Activated naive CD4-positive, alpha-beta T cell treated with anti-CD3 and anti-CD28 coated beads for 36 hours (primary cell): ENCODE data around the gene GJB1. TPM values are rescaled to one million over a fixed set of nuclear protein-coding genes. Genes with fewer than 3 reads are reported as not detected.

ENCODE experiments used
- CTCF ChIA-PET: fragments of 350-600 bp; sonication (Branson Sonifier 250); formaldehyde crosslinking; loops from one replicate; lab custom pipeline; 2021; ENCODE audit warnings: antibody characterized with exemption; lab: Charles Lee
- DNase-seq: peaks from one replicate; pipeline ENCODE4 v3.0.0-alpha.2; 2020
- H3K27ac Mint-ChIP-seq: one replicate; pipeline ENCODE4 v1.8.0; 2021; ENCODE audit warnings: mild to moderate bottlenecking, mixed read lengths
- H3K27me3 Mint-ChIP-seq: one replicate; pipeline ENCODE4 v1.8.0; 2021; ENCODE audit warnings: low read depth, mixed read lengths
- H3K36me3 Mint-ChIP-seq: one replicate; pipeline ENCODE4 v1.8.0; 2021; ENCODE audit warnings: low read depth, mixed read lengths
- H3K4me1 Mint-ChIP-seq: one replicate; pipeline ENCODE4 v1.8.0; 2021; ENCODE audit warnings: low read depth, mixed read lengths
- H3K4me3 Mint-ChIP-seq: one replicate; pipeline ENCODE4 v1.8.0; 2021; ENCODE audit warnings: mild to moderate bottlenecking, moderate library complexity, mixed read lengths
- H3K9me3 Mint-ChIP-seq: one replicate; pipeline ENCODE4 v1.8.0; 2021; ENCODE audit warnings: mixed read lengths
- intact Hi-C: fragments of 100-400 bp; cut with micrococcal nuclease; formaldehyde crosslinking; loops from one replicate; pipeline ENCODE4 v1.15.1; 2023
- total RNA-seq, 2 experiments: library from RNA; stranded (reverse); gene quantifications; one replicate each; pipeline ENCODE4 v1.2.3, GENCODE V29; 2021

Gene GJB1
- total RNA-seq, 2 experiments from 2014 or later, result not detected

DNA sequence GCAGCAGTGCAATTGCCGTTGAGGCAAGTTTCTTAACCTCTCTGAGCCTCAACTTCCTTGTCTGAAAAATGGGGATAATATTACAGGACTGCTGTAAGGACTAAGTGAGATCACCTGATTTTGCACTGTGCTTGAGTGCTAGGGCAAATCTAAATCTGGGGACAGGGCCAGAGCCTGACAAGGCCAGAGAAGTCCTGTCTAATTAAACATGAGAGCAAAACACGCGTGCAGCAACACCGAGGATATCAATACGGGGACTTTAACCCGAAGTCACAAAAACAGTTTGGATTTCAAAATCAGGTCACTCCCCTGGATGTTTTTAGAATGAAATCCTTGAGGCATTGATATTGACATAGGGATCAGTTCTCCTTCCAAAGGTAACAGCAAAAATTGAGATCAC is 5.7 kb upstream of the GJB1 start:
- Mint-ChIP-seq H3K27ac (no peak overlapping the region), H3K27me3 (peaks cover 3% of the 10 kb centered on the region), H3K4me3 (no peak overlapping the region), H3K36me3 (no peaks in the 10 kb centered on the region), H3K4me1 (peaks cover 4% of the 10 kb centered on the region), H3K9me3 (no peaks in the 10 kb centered on the region)
- CTCF ChIA-PET, result no interaction called here
- intact Hi-C loops, result no loop called here
- DNase-seq, result no peak

GRCh38 chrX:71221145-71221544 is 1.9 kb upstream of the GJB1 start:
- CTCF ChIA-PET, result no interaction called here
- Mint-ChIP-seq H3K36me3 (no peaks in the 10 kb centered on the region), H3K9me3 (no peaks in the 10 kb centered on the region), H3K27ac (no peak overlapping the region), H3K27me3 (no peaks in the 10 kb centered on the region), H3K4me3 (no peak overlapping the region), H3K4me1 (peaks cover 4% of the 10 kb centered on the region)
- DNase-seq, result no peak
- intact Hi-C loops, result no loop called here

DNA sequence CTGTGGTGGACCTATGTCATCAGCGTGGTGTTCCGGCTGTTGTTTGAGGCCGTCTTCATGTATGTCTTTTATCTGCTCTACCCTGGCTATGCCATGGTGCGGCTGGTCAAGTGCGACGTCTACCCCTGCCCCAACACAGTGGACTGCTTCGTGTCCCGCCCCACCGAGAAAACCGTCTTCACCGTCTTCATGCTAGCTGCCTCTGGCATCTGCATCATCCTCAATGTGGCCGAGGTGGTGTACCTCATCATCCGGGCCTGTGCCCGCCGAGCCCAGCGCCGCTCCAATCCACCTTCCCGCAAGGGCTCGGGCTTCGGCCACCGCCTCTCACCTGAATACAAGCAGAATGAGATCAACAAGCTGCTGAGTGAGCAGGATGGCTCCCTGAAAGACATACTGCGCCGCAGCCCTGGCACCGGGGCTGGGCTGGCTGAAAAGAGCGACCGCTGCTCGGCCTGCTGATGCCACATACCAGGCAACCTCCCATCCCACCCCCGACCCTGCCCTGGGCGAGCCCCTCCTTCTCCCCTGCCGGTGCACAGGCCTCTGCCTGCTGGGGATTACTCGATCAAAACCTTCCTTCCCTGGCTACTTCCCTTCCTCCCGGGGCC is 1.2 kb downstream of the GJB1 start:
- intact Hi-C loops, result no loop called here
- Mint-ChIP-seq H3K27ac (no peak overlapping the region), H3K9me3 (no peaks in the 10 kb centered on the region), H3K36me3 (no peaks in the 10 kb centered on the region), H3K4me3 (no peak overlapping the region), H3K27me3 (no peaks in the 10 kb centered on the region), H3K4me1 (no peaks in the 10 kb centered on the region)
- CTCF ChIA-PET, result no interaction called here
- DNase-seq, result no peak

DNA sequence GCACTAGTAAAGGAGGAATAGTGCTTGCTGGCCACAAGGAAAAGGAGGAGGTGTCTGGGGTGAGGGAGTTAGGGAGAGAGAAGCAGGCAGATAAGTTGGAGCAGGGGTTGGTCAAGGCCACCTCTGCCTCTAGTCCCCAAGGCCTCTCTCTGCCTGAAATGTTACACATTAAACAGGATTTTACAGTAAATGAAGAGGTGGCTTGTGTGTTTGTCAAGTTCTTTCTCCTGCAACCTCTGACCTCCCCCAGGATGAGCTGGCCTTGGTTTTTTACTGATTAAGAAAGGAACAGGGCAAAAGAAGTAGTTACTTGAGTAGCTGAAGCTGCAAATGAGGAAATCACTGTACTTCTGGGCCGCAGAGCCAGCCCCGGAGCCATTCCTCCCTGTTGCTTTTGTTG is 2.0 kb downstream of the GJB1 start:
- no peaks in the 10 kb centered on the region for H3K27me3 Mint-ChIP-seq
- no peaks in the 10 kb centered on the region for H3K9me3 Mint-ChIP-seq
- no peak overlapping the region for H3K27ac Mint-ChIP-seq
- no peak overlapping the region for H3K4me3 Mint-ChIP-seq
- H3K36me3 Mint-ChIP-seq, result no peaks in the 10 kb centered on the region
- H3K4me1 Mint-ChIP-seq, result no peaks in the 10 kb centered on the region
- CTCF ChIA-PET, result no interaction called here
- intact Hi-C loops, result no loop called here
- DNase-seq, result no peak

DNA sequence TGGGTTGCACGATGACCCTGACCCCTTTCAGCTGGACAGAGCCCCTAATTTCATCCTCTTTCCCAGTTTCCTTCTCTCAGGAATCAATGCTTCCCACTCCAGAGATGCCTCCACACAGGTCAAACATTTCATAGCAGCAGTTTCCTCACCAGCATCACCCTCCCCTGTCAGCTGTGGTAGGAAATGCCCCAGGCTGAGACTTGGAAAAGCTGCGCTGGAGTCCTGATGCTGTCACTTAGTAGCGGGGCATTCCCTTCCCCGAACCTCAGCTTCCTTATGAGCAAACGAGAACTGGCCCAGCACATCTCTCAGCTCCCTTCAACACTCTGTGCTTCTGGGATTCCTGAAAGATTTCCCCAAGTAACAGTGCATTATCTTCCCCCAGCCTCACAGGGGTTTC is 2.7 kb downstream of the GJB1 start:
- H3K4me1 Mint-ChIP-seq, result no peaks in the 10 kb centered on the region
- H3K9me3 Mint-ChIP-seq, result no peaks in the 10 kb centered on the region
- intact Hi-C loops, result no loop called here
- no peaks in the 10 kb centered on the region for H3K27me3 Mint-ChIP-seq
- no peaks in the 10 kb centered on the region for H3K36me3 Mint-ChIP-seq
- no peak for DNase-seq
- no peak overlapping the region for H3K4me3 Mint-ChIP-seq
- no peak overlapping the region for H3K27ac Mint-ChIP-seq
- CTCF ChIA-PET, result no interaction called here

- CTCF ChIA-PET, result no interaction called here
- Mint-ChIP-seq H3K9me3 (no peaks in the 10 kb centered on the region), H3K27ac (no peak overlapping the region), H3K36me3 (no peaks in the 10 kb centered on the region), H3K4me3 (no peak overlapping the region), H3K4me1 (no peaks in the 10 kb centered on the region), H3K27me3 (no peaks in the 10 kb centered on the region)
- intact Hi-C loops, result no loop called here
- peak; percentile 6 for DNase-seq
Measured at GRCh38 chrX:71227370-71228062, 4.5 kb downstream of the GJB1 start.

- H3K36me3 Mint-ChIP-seq, result no peaks in the 10 kb centered on the region
Measured at GRCh38 chrX:71228063-71228642, 5.1 kb downstream of the GJB1 start.

DNA sequence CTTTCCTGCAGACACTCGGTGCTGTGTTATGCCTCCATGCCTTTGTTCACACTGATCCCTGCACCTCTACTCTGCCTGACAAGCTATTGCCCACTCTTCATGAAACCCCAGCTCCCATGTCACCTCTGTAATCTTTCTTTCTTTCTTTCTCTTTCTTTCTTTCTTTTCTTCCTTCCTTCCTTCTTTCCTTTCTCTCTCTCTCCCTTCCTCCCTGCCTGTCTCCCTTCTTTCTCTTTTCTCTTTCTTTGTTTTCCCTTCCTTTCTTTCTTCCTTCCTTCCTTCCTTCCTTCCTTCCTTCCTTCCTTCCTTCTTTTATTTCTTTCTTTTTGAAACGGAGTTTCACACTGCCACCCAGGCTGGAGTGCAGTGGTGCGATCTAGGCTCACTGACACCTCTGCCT is 12.5 kb downstream of the GJB1 start:
- Mint-ChIP-seq H3K4me1 (no peaks in the 10 kb centered on the region), H3K9me3 (no peaks in the 10 kb centered on the region), H3K27ac (no peak overlapping the region), H3K27me3 (no peaks in the 10 kb centered on the region), H3K36me3 (peaks cover 7% of the 10 kb centered on the region), H3K4me3 (no peak overlapping the region)
- intact Hi-C loops, result no loop called here
- CTCF ChIA-PET, result no interaction called here
- DNase-seq, result no peak

More at GRCh38 chrX:71228063-71228642, 5.1 kb downstream of the GJB1 start:
- DNase-seq, result no peak
- Mint-ChIP-seq H3K9me3 (no peaks in the 10 kb centered on the region), H3K4me3 (no peak overlapping the region), H3K27ac (no peak overlapping the region), H3K4me1 (no peaks in the 10 kb centered on the region), H3K27me3 (no peaks in the 10 kb centered on the region)
- CTCF ChIA-PET, result no interaction called here
- intact Hi-C loops, result no loop called here

DNA sequence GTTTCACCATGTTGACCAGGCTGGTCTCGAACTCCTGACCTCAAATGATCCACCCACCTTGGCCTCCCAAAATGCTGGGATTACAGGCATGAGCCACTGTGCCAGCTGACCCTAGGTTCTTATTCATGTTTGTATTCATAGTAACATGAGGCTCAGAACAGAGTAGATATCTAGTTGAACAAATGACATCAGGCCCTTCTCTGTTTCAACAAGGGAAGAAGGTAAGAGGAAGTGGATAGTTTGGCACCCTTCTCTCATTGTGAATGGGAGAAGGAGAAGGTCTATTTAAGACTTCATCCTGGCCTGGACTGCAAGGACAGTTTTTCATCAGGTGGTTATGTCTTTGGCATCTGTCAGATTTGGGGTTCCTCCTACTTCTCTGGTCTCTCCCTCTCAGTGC is 13.8 kb downstream of the GJB1 start:
- no peak overlapping the region for H3K4me3 Mint-ChIP-seq
- H3K27me3 Mint-ChIP-seq, result no peaks in the 10 kb centered on the region
- no peaks in the 10 kb centered on the region for H3K4me1 Mint-ChIP-seq
- no peak for DNase-seq
- H3K9me3 Mint-ChIP-seq, result no peaks in the 10 kb centered on the region
- peaks cover 10% of the 10 kb centered on the region for H3K36me3 Mint-ChIP-seq
- intact Hi-C loops, result no loop called here
- CTCF ChIA-PET, result no interaction called here
- no peak overlapping the region for H3K27ac Mint-ChIP-seq

DNA sequence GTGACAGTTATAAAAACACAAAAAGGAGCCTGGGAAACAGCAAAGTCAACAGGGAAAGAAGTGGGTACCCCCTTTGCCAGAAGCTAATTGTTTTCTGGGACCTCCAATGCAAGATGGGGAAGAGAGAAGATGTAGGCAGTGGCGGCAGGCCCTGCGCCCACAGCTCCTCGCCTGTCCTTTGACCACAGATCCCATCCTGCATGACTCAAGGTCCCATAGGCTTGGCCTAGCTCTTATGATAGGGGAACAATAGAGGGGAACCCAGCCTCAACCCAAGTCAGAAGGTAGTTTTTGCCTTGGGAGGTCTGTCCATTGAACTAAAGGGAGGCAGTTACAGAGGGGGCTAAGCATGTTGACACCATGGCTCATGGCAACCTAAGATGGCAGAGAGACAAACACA is 16.8 kb downstream of the GJB1 start:
- no peak for DNase-seq
- CTCF ChIA-PET, result no interaction called here
- H3K27me3 Mint-ChIP-seq, result no peaks in the 10 kb centered on the region
- no peak overlapping the region for H3K4me3 Mint-ChIP-seq
- intact Hi-C loops, result no loop called here
- H3K9me3 Mint-ChIP-seq, result no peaks in the 10 kb centered on the region
- no peaks in the 10 kb centered on the region for H3K4me1 Mint-ChIP-seq
- H3K27ac Mint-ChIP-seq, result no peak overlapping the region
- H3K36me3 Mint-ChIP-seq, result peaks cover 16% of the 10 kb centered on the region

- Mint-ChIP-seq H3K27me3 (no peaks in the 10 kb centered on the region), H3K9me3 (no peaks in the 10 kb centered on the region), H3K4me3 (no peak overlapping the region), H3K36me3 (peaks cover 21% of the 10 kb centered on the region), H3K4me1 (no peaks in the 10 kb centered on the region), H3K27ac (no peak overlapping the region)
- intact Hi-C loops, result no loop called here
- DNase-seq, result no peak
- CTCF ChIA-PET, result no interaction called here
Measured at GRCh38 chrX:71241301-71241700, 18.3 kb downstream of the GJB1 start.

- Mint-ChIP-seq H3K36me3 (peaks cover 24% of the 10 kb centered on the region), H3K27ac (no peak overlapping the region), H3K4me1 (no peaks in the 10 kb centered on the region), H3K27me3 (no peaks in the 10 kb centered on the region), H3K4me3 (no peak overlapping the region), H3K9me3 (no peaks in the 10 kb centered on the region)
- CTCF ChIA-PET, result no interaction called here
- no peak for DNase-seq
- intact Hi-C loops, result no loop called here
Measured at GRCh38 chrX:71244359-71245128, 21.5 kb downstream of the GJB1 start.
